HepG2 (cell line): Measurements from ENCODE around the gene ZNF22. TPM values are rescaled to one million over a fixed set of nuclear protein-coding genes. Genes with fewer than 3 reads are reported as not detected.

Experiments used
- ATAC-seq: fragments of 200-7000 bp; cut with Tn5 transposase; 3 replicates; pipeline ENCODE4 v1.9.1; 2020; ENCODE audit warnings: mild to moderate bottlenecking, moderate library complexity
- BruUV-seq: library from RNA; stranded (reverse); fragments of 400-500 nt; replicated peaks from 2 replicates; lab custom pipeline; 2021; lab: Mats Ljungman, UMichigan
- CTCF ChIA-PET: fragments of 300-600 bp; formaldehyde crosslinking; extraction: SDS; loops from one replicate; lab custom pipeline; 2021; ENCODE audit warnings: low total read pairs, inconsistent platforms, low intra/inter-chr PET ratio; lab: Yijun Ruan, JAX
- POLR2A ChIA-PET: fragments of 350-600 bp; sonication (Branson Sonifier 250); formaldehyde crosslinking; loops from one replicate; lab custom pipeline; 2020; ENCODE audit warnings: antibody characterized with exemption, inconsistent platforms; lab: Yijun Ruan, JAX
- DNase-seq: peaks from one replicate; pipeline ENCODE4 v3.0.0-alpha.2; 2015; ENCODE audit warnings: low spot score
- FAIRE-seq: peaks from 3 replicates; lab custom pipeline; 2011; peaks lifted over from hg19 to GRCh38; lab: Jason Lieb, UNC
- H2AFZ ChIP-seq: one replicate; pipeline ENCODE4 v1.6.1; 2011; ENCODE audit warnings: low read length, inconsistent platforms
- H3K27ac ChIP-seq: fragments of 300-600 bp; 3 replicates; pipeline ENCODE4 v1.8.0; 2011; ENCODE audit warnings: mixed run types, mild to moderate bottlenecking, mixed read lengths, low read length, inconsistent platforms; ENCODE audit not compliant: insufficient read depth; ENCODE audit errors: extremely low read length
- H3K27me3 ChIP-seq, 2 experiments: fragments of 200-600 bp in 1 of 2; 2 replicates in 1 of 2; 3 replicates in 1 of 2; pipeline versions ENCODE4 v1.6.0 to v1.8.0; 2011; ENCODE audit warnings: low read length in 2 of 2, mild to moderate bottlenecking in 2 of 2, moderate library complexity in 2 of 2, inconsistent platforms in 1 of 2; ENCODE audit not compliant: insufficient read depth in 2 of 2, control insufficient read depth in 1 of 2
- H3K36me3 ChIP-seq, 2 experiments: fragments of 200-600 bp in 1 of 2; replicated peaks in 1 of 2; 2 replicates in 1 of 2; 3 replicates in 1 of 2; pipeline versions ENCODE4 v1.5.1 to v1.8.0; 2011; ENCODE audit warnings: low read length in 2 of 2, inconsistent platforms in 1 of 2; ENCODE audit not compliant: insufficient read depth in 2 of 2, control insufficient read depth in 1 of 2
- H3K4me1 ChIP-seq: 2 replicates; pipeline ENCODE4 v1.5.1; 2012; ENCODE audit warnings: low read length, inconsistent platforms; ENCODE audit not compliant: insufficient read depth
- H3K4me2 ChIP-seq: 2 replicates; pipeline ENCODE4 v1.6.0; 2011; ENCODE audit warnings: low read depth, low read length, inconsistent platforms
- H3K4me3 ChIP-seq, 3 experiments: fragments of 200-600 bp in 1 of 3; sonication (generic), shearing (Covaris generic) in 1 of 3; replicated peaks in 1 of 3; 2 replicates each; pipeline ENCODE4 v1.5.1; 2011 to 2016; ENCODE audit warnings: low read length in 3 of 3, inconsistent platforms in 2 of 3, low read depth in 2 of 3, mild to moderate bottlenecking in 2 of 3, control low read depth in 1 of 3, mixed read lengths in 1 of 3; ENCODE audit not compliant: insufficient read depth in 1 of 3
- H3K79me2 ChIP-seq: one replicate; pipeline ENCODE4 v1.6.1; 2011; ENCODE audit warnings: low read length, inconsistent platforms; ENCODE audit not compliant: insufficient read depth
- H3K9ac ChIP-seq: 2 replicates; pipeline ENCODE4 v1.6.0; 2011; ENCODE audit warnings: mild to moderate bottlenecking, low read depth, low read length, inconsistent platforms; ENCODE audit not compliant: insufficient read depth
- H3K9me3 ChIP-seq: 2 replicates; pipeline ENCODE4 v1.5.1; 2012; ENCODE audit warnings: mild to moderate bottlenecking, low read length
- H4K20me1 ChIP-seq: 2 replicates; pipeline ENCODE4 v1.6.0; 2011; ENCODE audit warnings: inconsistent platforms, mild to moderate bottlenecking, low read length, moderate library complexity; ENCODE audit not compliant: insufficient read depth
- AGO1 ChIP-seq: fragments of 200-400 bp; formaldehyde crosslinking; IDR thresholded peaks from 2 replicates; pipeline ENCODE4 v1.6.1; 2017; ENCODE audit warnings: mild to moderate bottlenecking, low read depth, low read length, moderate library complexity; ENCODE audit not compliant: poor library complexity, severe bottlenecking
- CHD2 ChIP-seq: IDR thresholded peaks from 2 replicates; pipeline ENCODE4 v1.6.1; 2011; ENCODE audit warnings: low read depth, low read length, improper control_type of control experiment
- GPN1 ChIP-seq: sonication (generic); formaldehyde crosslinking; IDR thresholded peaks from 2 replicates; pipeline ENCODE4 v1.5.1; 2020; ENCODE audit warnings: missing genetic modification reagents, borderline replicate concordance
- GZF1 ChIP-seq: sonication (generic); formaldehyde crosslinking; IDR thresholded peaks from 2 replicates; pipeline ENCODE4 v1.5.1; 2020; ENCODE audit warnings: mild to moderate bottlenecking, missing genetic modification reagents
- KLF16 ChIP-seq, 2 experiments: sonication (generic) in 1 of 2; formaldehyde crosslinking in 1 of 2; IDR thresholded peaks; 2 replicates each; pipeline versions ENCODE4 v1.6.1 to v1.8.0; 2016 to 2023; ENCODE audit warnings: missing genetic modification reagents in 2 of 2, missing compliant biosample characterization in 1 of 2
- MIXL1 ChIP-seq: IDR thresholded peaks from 2 replicates; pipeline ENCODE4 v1.6.1; 2016
- MXD3 ChIP-seq: IDR thresholded peaks from 2 replicates; pipeline ENCODE4 v1.6.1; 2016; ENCODE audit warnings: mild to moderate bottlenecking, missing biosample characterization, missing genetic modification reagents
- NCOR1 ChIP-seq: fragments of 200-600 bp; sonication (generic); IDR thresholded peaks from 2 replicates; pipeline ENCODE4 v1.7.0; 2017; ENCODE audit warnings: antibody characterized with exemption, low read length, borderline replicate concordance
- NFYC ChIP-seq: IDR thresholded peaks from 2 replicates; pipeline ENCODE4 v1.6.1; 2016; ENCODE audit warnings: missing genetic modification reagents, missing compliant biosample characterization
- PAF1 ChIP-seq: IDR thresholded peaks from 2 replicates; pipeline ENCODE4 v1.6.1; 2016; ENCODE audit warnings: missing genetic modification reagents, missing compliant biosample characterization
- POLR2AphosphoS5 ChIP-seq: IDR thresholded peaks from 2 replicates; pipeline ENCODE4 v1.6.1; 2012; ENCODE audit warnings: low read depth, low read length
- PPARG ChIP-seq: conservative IDR thresholded peaks from 2 replicates; pipeline ENCODE4 v1.6.1; 2016; ENCODE audit warnings: missing biosample characterization, missing genetic modification reagents
- ZFP62 ChIP-seq: sonication (generic); formaldehyde crosslinking; IDR thresholded peaks from 2 replicates; pipeline ENCODE4 v1.4.0; 2020; ENCODE audit warnings: missing genetic modification reagents
- ZHX1 ChIP-seq: sonication (generic); formaldehyde crosslinking; IDR thresholded peaks from 2 replicates; pipeline ENCODE4 v1.8.1; 2022; ENCODE audit warnings: low read depth, mild to moderate bottlenecking, missing genetic modification reagents
- ZKSCAN8 ChIP-seq: IDR thresholded peaks from 2 replicates; pipeline ENCODE4 v1.6.1; 2016; ENCODE audit warnings: borderline replicate concordance, missing genetic modification reagents, missing compliant biosample characterization
- ZNF207 ChIP-seq: fragments of 450-650 bp; IDR thresholded peaks from 2 replicates; pipeline ENCODE4 v1.6.1; 2016; ENCODE audit warnings: antibody characterized with exemption, borderline replicate concordance
- ZNF264 ChIP-seq: sonication (generic); formaldehyde crosslinking; IDR thresholded peaks from 2 replicates; pipeline ENCODE4 v1.4.0; 2020; ENCODE audit warnings: missing genetic modification reagents
- ZNF335 ChIP-seq: sonication (generic); formaldehyde crosslinking; IDR thresholded peaks from 2 replicates; pipeline ENCODE4 v1.4.0; 2020; ENCODE audit warnings: missing genetic modification reagents
- ZNF546 ChIP-seq: sonication (generic); formaldehyde crosslinking; conservative IDR thresholded peaks from 2 replicates; pipeline ENCODE4 v1.8.1; 2023; ENCODE audit warnings: mild to moderate bottlenecking, missing genetic modification reagents
- ZNF616 ChIP-seq: sonication (generic); formaldehyde crosslinking; IDR thresholded peaks from 2 replicates; pipeline ENCODE4 v1.5.0; 2020; ENCODE audit warnings: low read depth, mild to moderate bottlenecking, missing genetic modification reagents
- WGBS: methylation state at CpG from one replicate; pipeline ENCODE4 v1.1.6; 2017; ENCODE audit warnings: low lambda C conversion rate; 5-methylcytosine and 5-hydroxymethylcytosine counted together
- in situ Hi-C: cut with HindIII; loops from 2 replicates; pipeline ENCODE4 v1.10.0; 2017; ENCODE audit warnings: low pct_unique_long_range_greater_than_20kb; ENCODE audit not compliant: extremely low pct_ligation_motif_present
- intact Hi-C: fragments of 100-400 bp; cut with micrococcal nuclease; formaldehyde crosslinking; loops from one replicate; pipeline ENCODE4 v1.10.0; 2022; ENCODE audit not compliant: unreplicated experiment
- polyA plus RNA-seq, 8 experiments: library from polyadenylated mRNA; depleted of rRNA in 3 of 8; stranded (reverse) in 7 of 8; unstranded in 1 of 8; fragments of >200 nt; fragmentation: Illumina TruSeq in 4 of 8; extraction: Trizol in 4 of 8; gene quantifications; 2 replicates each; pipeline versions ENCODE4 v1.2.1 to v1.2.3, GENCODE V29; 2011 to 2016; ENCODE audit warnings: low read depth in 4 of 8, missing spikeins in 1 of 8, mixed read lengths in 1 of 8; ENCODE audit not compliant: insufficient read depth in 1 of 8
- total RNA-seq, 5 experiments: library from RNA; depleted of rRNA; stranded (reverse); fragments of >200 nt; fragmentation: Illumina TruSeq; extraction: Trizol; gene quantifications; 2 replicates each; pipeline ENCODE4 v1.2.3, GENCODE V29; 2016; ENCODE audit warnings: low read depth in 1 of 5

The ZNF22 gene
- total and polyA plus RNA-seq, 2 of the 13 experiments (the other 11 are each of a cell fraction or from before 2014, with no cell fraction given): 0.40 to 1.3 TPM

- H3K79me2 ChIP-seq: no peaks in the 10 kb centered on the region
- H3K4me1 ChIP-seq: no peaks in the 10 kb centered on the region
- H2AFZ ChIP-seq: no peak overlapping the region
- H4K20me1 ChIP-seq: no peaks in the 10 kb centered on the region
- ATAC-seq (no peak), DNase-seq (no peak), FAIRE-seq (no peak)
- ChIA-PET POLR2A (no interaction called here), CTCF (no interaction called here)
- H3K4me2 ChIP-seq: no peak overlapping the region
- no peak overlapping the region for H3K9ac ChIP-seq
- WGBS: 0% methylated on average over 2 of the region's 2 CpGs
- intact Hi-C loops: no loop called here
- no peaks in the 10 kb centered on the region for H3K36me3 ChIP-seq
- BruUV-seq: no TSS peak
- TF ChIP-seq ZNF264 (CRISPR knock-in tag) (no peak), ZNF207 (no peak), AGO1 (no peak), NFYC (CRISPR knock-in tag) (no peak), ZNF616 (CRISPR knock-in tag) (no peak), ZKSCAN8 (CRISPR knock-in tag) (no peak), PAF1 (CRISPR knock-in tag) (no peak), MIXL1 (CRISPR knock-in tag) (no peak), CHD2 (no peak), POLR2AphosphoS5 (no peak), ZFP62 (CRISPR knock-in tag) (no peak)
- H3K27ac ChIP-seq: no peak overlapping the region
- no peaks in the 10 kb centered on the region for H3K27me3 ChIP-seq
- in situ Hi-C loops: loop anchor here (25.0 kb wide), 2 partner anchors 214 to 414 kb away; no protein-coding TSS in a partner anchor
- H3K9me3 ChIP-seq: no peaks in the 10 kb centered on the region
- H3K4me3 ChIP-seq: no peak overlapping the region
These were observed 22.7 kb downstream of the ZNF22 start for GRCh38 chr10:45023426-45023825.

GRCh38 chr10:45034301-45034700 is 33.6 kb downstream of the ZNF22 start:
- no peak overlapping the region for H3K4me3 ChIP-seq
- no peaks in the 10 kb centered on the region for H3K36me3 ChIP-seq
- H3K9me3 ChIP-seq: no peaks in the 10 kb centered on the region
- in situ Hi-C loops: no loop called here
- no TSS peak for BruUV-seq
- DNase-seq (no peak), FAIRE-seq (no peak), ATAC-seq (no peak)
- no peaks in the 10 kb centered on the region for H4K20me1 ChIP-seq
- H3K27me3 ChIP-seq: no peaks in the 10 kb centered on the region; a peak in 1 of 5 replicates
- H3K4me1 ChIP-seq: no peaks in the 10 kb centered on the region
- ChIA-PET CTCF (no interaction called here), POLR2A (no interaction called here)
- no peak overlapping the region for H3K4me2 ChIP-seq
- no peak overlapping the region for H3K9ac ChIP-seq
- H2AFZ ChIP-seq: no peak overlapping the region
- H3K79me2 ChIP-seq: no peaks in the 10 kb centered on the region
- intact Hi-C loops: no loop called here
- no peak overlapping the region for H3K27ac ChIP-seq
- no peak for TF ChIP-seq ZHX1
- no peak for TF ChIP-seq ZNF335
- TF ChIP-seq MXD3 (CRISPR knock-in tag): no peak
- TF ChIP-seq GZF1 (CRISPR knock-in tag): no peak
- TF ChIP-seq ZNF546: no peak
- no peak for TF ChIP-seq GPN1
- no peak for TF ChIP-seq KLF16 (CRISPR knock-in tag; IDR thresholded peaks at IDR 0.05)
- no peak for TF ChIP-seq PPARG (CRISPR knock-in tag)
- TF ChIP-seq NCOR1: no peak
